H1 (cell line): ENCODE measurements around the gene VWA7. TPM values are rescaled to one million over a fixed set of nuclear protein-coding genes. Genes with fewer than 3 reads are reported as not detected.

Source experiments
- CREB1 ChIP-seq: IDR thresholded peaks from 2 replicates; pipeline ENCODE4 v1.6.1; 2012; ENCODE audit warnings: inconsistent platforms
- RAD21 ChIP-seq, 2 experiments: IDR thresholded peaks in 1 of 2; conservative IDR thresholded peaks in 1 of 2; 2 replicates each; pipeline ENCODE4 v1.6.1; 2011; ENCODE audit warnings: low read depth in 2 of 2, low read length in 2 of 2, improper control_type of control experiment in 1 of 2, inconsistent platforms in 1 of 2, mild to moderate bottlenecking in 1 of 2, moderate library complexity in 1 of 2
- TEAD4 ChIP-seq: IDR thresholded peaks from 2 replicates; pipeline ENCODE4 v1.6.1; 2012; ENCODE audit warnings: low read depth, low read length, inconsistent platforms, mixed read lengths
- polyA plus RNA-seq, 7 experiments: library from polyadenylated mRNA; depleted of rRNA in 3 of 7; stranded (reverse) in 5 of 7; unstranded in 2 of 7; fragments of >200 nt in 5 of 7; fragments of 200-250 nt in 2 of 7; gene quantifications; 1 replicate in 5 of 7; 2 replicates in 1 of 7; 4 replicates in 1 of 7; pipeline versions ENCODE4 v1.2.1 to v1.2.3, GENCODE V29; 2011 to 2013; ENCODE audit warnings: missing spikeins in 2 of 7, mixed read lengths in 2 of 7
- total RNA-seq: library from RNA; stranded (reverse); fragmentation: NEBNext Ultra II Directional; extraction: Animal tissue kit (Norgen Biotek cat#: 25700); gene quantifications from 2 replicates; pipeline ENCODE4 v1.2.1, GENCODE V29; 2021

Gene VWA7
- total and polyA plus RNA-seq, 2 of the 8 experiments (the other 6 are each of a cell fraction or from before 2014, with no cell fraction given), result 0.82 to 2.1 TPM

DNA sequence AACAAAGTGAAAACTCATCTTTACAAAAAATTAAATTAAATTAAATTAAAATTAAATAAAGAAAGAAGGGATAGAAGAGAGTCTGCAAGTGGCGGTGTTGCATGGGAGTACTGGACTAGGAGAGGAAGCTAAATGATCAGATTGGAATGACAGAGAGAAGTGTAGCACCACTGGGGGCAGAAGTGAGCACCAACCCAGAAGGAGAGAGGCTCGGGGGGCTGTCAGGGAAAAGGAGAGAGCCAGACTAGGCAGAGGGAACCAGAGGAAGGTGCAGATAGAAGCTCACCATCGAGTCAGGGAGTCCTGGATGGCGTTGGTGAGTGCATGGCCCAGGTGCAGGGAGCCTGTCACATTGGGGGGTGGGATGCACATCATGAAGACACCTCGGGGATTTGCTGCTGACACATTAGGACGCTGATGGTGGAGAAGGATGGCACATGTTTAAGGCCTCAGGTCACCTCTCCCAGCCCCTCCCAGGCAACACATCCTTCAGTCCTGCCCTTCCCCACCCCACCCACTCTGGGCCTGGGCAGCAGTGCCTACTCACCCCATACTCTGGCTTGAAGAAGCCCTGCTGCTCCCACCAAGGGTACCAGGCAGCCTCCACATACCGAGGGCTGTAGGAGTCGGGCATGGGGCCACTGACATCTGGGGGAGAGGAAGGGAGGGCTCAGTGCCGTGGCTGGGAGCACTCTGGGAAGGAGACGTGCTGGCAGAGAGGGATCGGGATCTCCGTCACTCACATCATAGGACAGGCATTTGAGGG is 14.4 kb upstream of the VWA7 start (continued):
- TF ChIP-seq TEAD4 (peak; percentile 15; the same call in 1 of the 2 replicates), CREB1 (0 out of 2 replicates have a peak, but pooled peaks have one; percentile 10), RAD21 (IDR thresholded peaks at IDR 0.05 in 1 of 2, conservative IDR thresholded peaks at IDR 0.05 in 1 of 2; ENCODE audit: low read depth in 2 of 2, low read length in 2 of 2) (peak; percentile 58 to 61)
- TF ChIP-seq, all 59 proteins: peak for 5
